CD4-positive, alpha-beta T cell treated with Interleukin-21 for 1 hour (primary cell): Measurements from ENCODE around the gene PDZK1IP1.

ENCODE experiments used
- DNase-seq: peaks from one replicate; pipeline ENCODE4 v3.0.0-alpha.2; 2020

PDZK1IP1 gene

GRCh38 chr1:47189844-47190508 is at the start of gene PDZK1IP1:
Gene PDZK1IP1, minus strand, starts transcription at chr1:47190036. Its CDS starts 104 bp downstream, at chr1:47189932.
- DNase-seq = no peak

DNA sequence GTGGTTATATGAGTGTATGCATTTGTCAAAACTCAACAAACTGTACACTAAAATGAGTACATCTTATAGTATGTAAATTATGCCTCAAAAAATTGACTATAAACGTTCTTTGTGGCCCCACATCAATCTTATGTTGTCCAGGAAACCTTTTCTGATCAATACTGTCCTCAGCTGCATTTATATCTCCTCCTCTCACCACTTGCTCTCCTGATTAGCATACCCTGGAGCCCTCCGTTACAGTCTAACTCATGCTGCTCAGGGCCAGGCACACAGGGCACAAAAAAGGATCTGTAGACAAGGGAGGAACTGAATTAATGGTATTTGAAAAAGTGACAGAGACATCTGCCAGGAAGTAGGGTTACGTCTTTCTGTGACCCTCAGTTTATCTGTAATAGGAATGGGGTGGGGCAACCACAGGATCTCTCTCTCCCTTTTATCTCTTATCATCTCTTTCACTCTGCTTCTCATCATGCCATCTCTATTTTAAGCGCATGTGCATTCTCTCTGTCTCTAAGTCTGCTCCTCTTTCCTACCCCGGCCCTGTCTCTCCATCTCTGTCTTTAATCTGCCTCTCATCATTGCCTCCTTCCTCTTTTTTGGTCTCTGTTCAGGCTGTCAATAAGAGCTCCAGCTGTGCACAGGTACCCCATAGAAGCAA is 49.2 kb upstream of the PDZK1IP1 start:
- no peak for DNase-seq

DNA sequence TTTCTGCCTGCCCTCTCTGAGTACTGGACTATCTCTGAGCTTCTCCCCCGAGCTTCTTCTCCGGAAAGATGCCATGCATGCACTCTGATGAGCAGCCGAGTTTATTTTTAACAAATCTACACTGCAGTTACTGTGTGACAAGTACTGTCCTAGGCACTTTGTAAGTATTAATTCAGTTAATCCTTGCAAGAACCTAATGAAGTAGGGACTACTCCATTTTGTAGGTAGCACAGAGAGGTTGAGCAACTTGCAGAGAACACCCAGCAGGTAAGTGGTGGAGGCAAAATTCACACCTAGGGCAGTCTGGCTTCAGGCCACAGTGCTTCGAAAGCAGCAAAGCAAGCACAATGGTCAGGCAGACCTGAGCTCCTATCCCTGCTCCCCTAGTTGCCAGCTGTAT is 46.0 kb upstream of the PDZK1IP1 start:
- no peak for DNase-seq

- DNase-seq = no peak
Observed at GRCh38 chr1:47235241-47235681, 45.4 kb upstream of the PDZK1IP1 start.

GRCh38 chr1:47233186-47233585 is 43.4 kb upstream of the PDZK1IP1 start:
- no peak for DNase-seq

DNA sequence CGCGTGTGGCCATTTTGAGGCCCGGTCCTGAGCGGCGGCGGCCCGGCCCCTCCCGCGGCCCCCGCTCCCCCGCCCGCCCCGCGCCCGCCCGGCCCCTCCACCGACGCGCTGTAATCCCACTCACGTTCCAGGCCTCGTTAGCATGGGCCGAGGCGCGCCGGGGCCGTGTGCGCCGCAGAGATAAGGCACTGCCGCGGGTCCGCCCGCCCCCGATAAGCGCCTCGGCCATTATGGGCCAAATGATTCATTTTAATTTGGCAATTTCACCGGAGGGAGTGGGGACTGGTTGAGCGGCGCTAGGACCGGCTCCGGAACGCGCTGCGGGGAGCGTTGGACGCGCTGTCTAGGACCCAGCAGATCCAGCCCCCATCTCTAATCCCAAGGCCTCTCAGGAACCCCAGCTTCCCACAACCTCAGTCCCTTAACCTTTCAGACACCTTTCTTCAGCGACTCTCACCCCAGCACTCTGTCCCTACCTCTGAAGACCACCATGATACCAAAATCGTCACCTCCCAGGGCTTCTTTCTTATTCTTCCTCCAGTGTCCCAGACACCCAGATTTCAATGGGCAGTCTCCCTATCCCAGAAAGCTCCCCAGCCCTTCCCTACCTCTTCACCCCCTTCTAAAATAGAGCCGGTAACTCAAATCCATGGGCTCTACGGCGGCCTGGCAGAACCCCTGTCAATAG is 42.5 kb upstream of the PDZK1IP1 start, which contains the start of gene TAL1:
TSS of gene TAL1 (minus strand) at position 39 of the 688 bp plus-strand sequence. CDS start 6,337 bp downstream, outside the sequence.
- no peak for DNase-seq

DNA sequence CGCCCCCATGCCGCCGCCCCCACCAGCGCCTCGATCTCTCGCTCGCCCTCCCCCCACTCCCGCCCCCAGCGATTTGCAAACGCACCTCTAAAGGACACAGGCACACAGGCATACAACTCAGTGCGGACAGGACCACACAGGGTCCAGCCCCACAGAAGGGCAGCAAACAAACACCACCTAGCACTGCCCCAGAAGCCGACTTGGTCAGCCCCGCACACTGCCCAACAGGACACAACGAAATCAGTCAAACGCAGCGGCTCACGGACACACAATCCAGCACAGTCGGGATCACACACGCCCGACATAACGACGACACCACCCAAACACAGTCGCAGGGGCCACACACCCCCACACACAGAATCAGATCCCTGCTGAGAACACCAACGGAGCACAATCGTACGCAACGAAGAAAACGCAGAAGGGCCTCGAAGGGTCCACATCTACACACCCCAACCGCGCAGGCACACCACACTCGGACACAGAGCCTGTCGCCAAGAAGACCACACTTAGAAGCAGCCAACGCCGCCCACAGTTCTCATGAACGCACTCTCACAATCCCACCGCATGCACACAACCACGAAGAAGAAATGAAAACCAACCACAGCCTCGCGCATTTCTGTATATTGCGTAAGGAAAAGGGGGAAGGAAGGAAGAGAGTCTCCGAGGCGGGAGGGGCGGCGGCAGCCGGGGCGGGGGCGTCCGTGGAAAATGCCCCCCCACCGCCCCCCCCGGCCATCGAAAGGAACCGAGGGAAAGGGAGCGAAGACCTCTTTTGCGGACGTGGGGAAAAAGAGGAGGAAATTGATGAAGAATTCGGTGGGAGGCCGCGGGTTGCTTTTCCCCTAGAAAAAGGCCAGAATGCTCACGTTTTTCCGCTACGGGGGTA is 41.7 kb upstream of the PDZK1IP1 start:
- DNase-seq = peak; percentile 31

DNA sequence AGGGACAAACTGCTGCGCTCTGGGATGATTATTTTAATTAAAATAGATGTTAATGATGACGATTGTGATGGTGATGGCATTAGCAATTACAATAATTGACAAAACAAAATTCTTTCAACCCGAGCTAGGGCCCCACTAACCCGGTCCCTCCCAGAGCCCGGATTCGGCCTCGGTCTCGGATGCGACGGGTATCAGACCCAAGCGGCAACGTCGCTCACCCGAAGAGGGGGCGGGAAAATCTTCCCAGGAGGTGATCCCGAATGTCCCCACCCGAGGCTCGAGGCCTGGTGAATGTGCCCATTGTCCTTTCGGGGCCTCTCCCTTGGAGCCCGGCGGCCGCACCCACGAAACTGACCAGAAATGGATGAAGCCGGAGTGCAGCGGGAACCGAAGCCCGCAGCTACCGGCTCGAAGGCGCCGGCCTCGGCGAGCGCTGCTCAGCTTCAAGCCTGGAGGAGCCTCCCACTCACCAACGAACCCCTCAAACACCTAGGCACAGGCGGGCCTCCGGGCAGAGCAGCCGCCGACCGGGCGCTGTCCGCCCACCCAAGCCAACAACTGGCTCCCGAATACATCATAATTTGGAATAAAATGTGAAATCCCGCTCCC is 41.0 kb upstream of the PDZK1IP1 start:
- DNase-seq = peak; percentile 5

GRCh38 chr1:47229886-47230691 is 40.3 kb upstream of the PDZK1IP1 start:
- no peak for DNase-seq

- DNase-seq = no peak
Observed at GRCh38 chr1:47229031-47229885, 39.4 kb upstream of the PDZK1IP1 start.

DNA sequence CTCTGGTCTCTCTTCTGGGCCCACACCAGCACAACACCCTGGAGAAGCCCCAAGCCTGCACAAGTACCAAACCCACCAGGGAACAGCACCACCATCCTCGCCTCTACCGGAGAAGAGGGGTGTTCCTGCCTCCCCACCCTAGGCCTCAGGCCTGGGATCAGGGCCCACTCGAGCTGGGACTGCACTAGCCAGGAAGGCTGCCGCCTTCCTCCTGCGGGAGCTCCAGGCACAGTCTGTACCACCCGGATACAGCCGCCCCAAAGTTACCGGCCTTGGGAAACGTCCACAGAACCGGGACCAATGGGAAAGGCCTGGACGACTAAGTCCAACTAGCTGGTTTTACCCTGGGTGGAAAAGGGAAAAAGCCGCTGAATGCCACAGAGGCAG is 38.8 kb upstream of the PDZK1IP1 start:
- no peak for DNase-seq

DNA sequence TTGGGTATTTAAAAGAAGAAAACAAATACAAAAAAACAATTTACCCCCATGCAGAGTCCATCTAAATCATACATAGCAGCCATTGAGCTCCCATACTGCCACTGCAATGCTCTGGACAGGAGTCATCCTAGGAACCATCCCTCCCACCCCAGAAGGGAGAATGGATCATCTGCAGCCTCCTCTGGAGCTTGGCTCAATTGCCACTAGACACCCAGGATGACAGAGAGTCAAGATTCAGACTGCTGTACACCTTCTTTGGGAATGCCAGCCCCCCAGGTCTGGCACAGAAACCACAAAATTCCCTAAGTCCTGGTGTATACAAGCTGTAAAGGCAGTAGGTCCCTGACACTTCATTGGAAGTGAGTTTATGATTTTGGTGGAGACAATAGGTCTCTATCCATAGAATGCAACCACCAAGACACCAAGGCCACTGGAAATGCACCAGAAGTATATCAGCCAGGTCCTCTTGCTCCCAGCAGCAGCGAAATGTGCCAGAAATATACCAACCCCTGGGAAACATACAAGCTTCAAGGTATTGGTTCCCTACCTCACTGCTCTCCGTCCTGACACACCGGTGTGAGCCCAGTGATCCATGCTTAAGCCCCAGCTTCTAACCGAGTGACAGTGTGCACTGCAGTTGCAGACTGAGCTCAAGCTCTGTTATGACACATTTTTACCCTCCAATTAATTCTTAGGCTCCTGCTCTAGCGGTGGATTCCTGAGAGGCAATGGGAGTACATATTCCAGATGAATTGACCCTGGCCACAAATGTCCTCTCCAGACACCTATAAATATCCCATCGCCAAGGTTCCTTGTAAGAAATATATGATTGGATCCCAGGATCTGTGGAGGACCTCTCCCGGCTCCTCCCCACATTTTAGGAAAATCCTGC is 37.8 kb upstream of the PDZK1IP1 start:
- DNase-seq = no peak

GRCh38 chr1:47226839-47227215 is 37.0 kb upstream of the PDZK1IP1 start:
- no peak for DNase-seq

DNA sequence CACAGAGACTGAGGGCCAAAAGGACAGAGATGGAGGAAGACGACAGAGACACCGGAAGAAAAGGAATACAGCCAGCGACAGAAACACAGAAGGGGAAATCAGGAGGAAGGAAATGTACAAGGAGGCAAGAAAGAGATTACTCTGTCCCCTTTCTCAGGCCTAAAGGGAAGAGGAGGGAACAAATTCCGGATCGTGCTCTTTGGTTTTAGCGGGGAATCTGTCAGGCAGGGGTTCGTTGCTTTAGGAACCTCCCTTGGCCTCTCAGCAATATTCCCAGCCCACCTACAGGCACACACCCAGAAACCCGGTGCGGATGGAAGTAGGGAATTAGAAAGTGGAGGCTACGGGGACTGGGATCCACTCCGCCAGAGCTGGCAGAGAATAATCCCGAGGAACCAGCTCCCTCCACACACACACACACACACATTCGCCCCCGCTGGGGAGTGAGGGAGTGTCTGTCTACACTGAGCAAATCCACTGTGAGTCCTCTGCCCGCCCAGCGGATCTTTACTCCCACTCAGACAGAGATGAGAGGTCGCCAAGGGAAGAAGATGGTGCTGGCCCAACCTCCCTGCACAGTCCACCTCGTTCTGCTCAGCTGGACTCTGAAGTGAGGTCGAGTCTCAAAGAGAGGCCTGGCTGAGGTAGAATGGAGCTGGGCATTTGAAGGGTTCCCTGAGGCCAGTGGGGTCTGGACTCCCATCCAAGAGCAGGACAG is 36.4 kb upstream of the PDZK1IP1 start:
- no peak for DNase-seq

- no peak for DNase-seq
Observed at GRCh38 chr1:47225430-47226100, 35.7 kb upstream of the PDZK1IP1 start.

GRCh38 chr1:47224676-47225399 is 35.0 kb upstream of the PDZK1IP1 start:
- no peak for DNase-seq

- no peak for DNase-seq
Observed at GRCh38 chr1:47223921-47224675, 34.3 kb upstream of the PDZK1IP1 start.
